ENCODE data around the gene BORCS5.

Gene BORCS5

DNA sequence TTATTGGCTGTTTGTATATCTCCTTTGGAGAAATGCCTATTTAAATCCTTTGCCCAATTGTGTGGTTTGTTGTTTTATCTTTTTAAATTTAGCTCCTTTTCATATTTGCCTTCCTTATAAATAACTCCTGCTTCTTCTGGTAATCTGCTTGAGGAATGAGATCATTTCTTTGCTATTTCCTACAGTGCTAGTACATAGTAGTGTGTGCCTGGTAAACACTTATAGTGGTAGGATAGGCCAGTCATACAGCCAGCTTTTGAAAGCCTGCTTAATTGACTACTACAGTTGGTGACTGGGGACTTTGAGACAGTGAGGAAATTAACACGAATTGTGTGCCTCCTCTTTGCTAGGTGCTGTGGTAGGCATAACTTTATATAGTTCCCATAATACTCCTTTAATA, 68.7 kb downstream of the BORCS5 start:
- Histone ChIP-seq H3K4me3 (ENCODE audit: low read length) (no peak overlapping the region), H3K4me2 (ENCODE audit: low read length) (no peak overlapping the region), H3K27me3 (ENCODE audit: control insufficient read depth, low read length) (no peaks in the 10 kb centered on the region), H3K79me2 (ENCODE audit: control insufficient read depth, low read length) (no peaks in the 10 kb centered on the region), H3F3A (ENCODE audit: control insufficient read depth, insufficient read depth) (no peaks in the 10 kb centered on the region), H3K4me1 (ENCODE audit: control insufficient read depth, low read length) (no peaks in the 10 kb centered on the region), H3K27ac (ENCODE audit: low read depth, low read length) (no peak overlapping the region), H3K9me3 (ENCODE audit: control insufficient read depth, insufficient read depth, low read length) (no peaks in the 10 kb centered on the region), H4K20me1 (ENCODE audit: control insufficient read depth, insufficient read depth, low read depth, low read length) (no peaks in the 10 kb centered on the region), H3K9me2 (replicated peaks; ENCODE audit: control insufficient read depth, low read length) (no peaks in the 10 kb centered on the region), H3K36me3 (ENCODE audit: control insufficient read depth, low read length) (no peaks in the 10 kb centered on the region)
- no peak for TF ChIP-seq EZH2phosphoT487 (IDR thresholded peaks at IDR 0.05; ENCODE audit: borderline replicate concordance, low read length)
- no peak for TF ChIP-seq CTCF (IDR thresholded peaks at IDR 0.05; ENCODE audit: low read depth, low read length, poor library complexity, severe bottlenecking)

GRCh38 chr12:12427568-12427967, 70.7 kb downstream of the BORCS5 start:
- TF ChIP-seq CTCF (IDR thresholded peaks at IDR 0.05; ENCODE audit: low read depth, low read length, poor library complexity, severe bottlenecking): no peak
- no peak for TF ChIP-seq EZH2phosphoT487 (IDR thresholded peaks at IDR 0.05; ENCODE audit: borderline replicate concordance, low read length)
- Histone ChIP-seq H3K4me1 (ENCODE audit: control insufficient read depth, low read length) (no peaks in the 10 kb centered on the region), H3K4me3 (ENCODE audit: low read length) (no peak overlapping the region), H3F3A (ENCODE audit: control insufficient read depth, insufficient read depth) (no peaks in the 10 kb centered on the region), H3K4me2 (ENCODE audit: low read length) (no peak overlapping the region), H3K36me3 (ENCODE audit: control insufficient read depth, low read length) (no peaks in the 10 kb centered on the region), H3K9me3 (ENCODE audit: control insufficient read depth, insufficient read depth, low read length) (no peaks in the 10 kb centered on the region), H3K27me3 (ENCODE audit: control insufficient read depth, low read length) (no peaks in the 10 kb centered on the region), H3K27ac (ENCODE audit: low read depth, low read length) (no peak overlapping the region), H3K79me2 (ENCODE audit: control insufficient read depth, low read length) (no peaks in the 10 kb centered on the region), H4K20me1 (ENCODE audit: control insufficient read depth, insufficient read depth, low read depth, low read length) (no peaks in the 10 kb centered on the region), H3K9me2 (replicated peaks; ENCODE audit: control insufficient read depth, low read length) (no peaks in the 10 kb centered on the region)

DNA sequence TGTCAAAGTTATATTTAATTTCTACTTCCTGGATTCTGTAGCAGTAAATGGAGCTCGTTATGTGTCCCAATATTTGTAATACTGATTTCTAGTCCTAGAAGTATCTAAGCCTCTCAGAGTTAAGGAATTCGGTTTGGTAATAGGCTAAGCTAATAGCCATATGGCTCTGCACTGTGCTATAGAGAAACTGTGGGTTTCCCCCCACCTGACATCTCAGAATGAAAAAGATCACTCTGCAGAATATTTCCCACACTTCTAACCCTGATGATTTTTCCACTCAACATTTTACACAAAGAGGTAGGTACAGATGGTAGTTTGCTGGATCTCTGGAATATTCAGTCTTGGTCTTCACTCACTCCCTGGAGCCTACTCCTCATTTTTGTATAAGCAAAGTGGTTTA, 71.2 kb downstream of the BORCS5 start:
- Histone ChIP-seq H3K9me2 (replicated peaks; ENCODE audit: control insufficient read depth, low read length) (no peaks in the 10 kb centered on the region), H3K9me3 (ENCODE audit: control insufficient read depth, insufficient read depth, low read length) (no peaks in the 10 kb centered on the region), H3K4me1 (ENCODE audit: control insufficient read depth, low read length) (no peaks in the 10 kb centered on the region), H3K4me3 (ENCODE audit: low read length) (no peak overlapping the region), H3K4me2 (ENCODE audit: low read length) (no peak overlapping the region), H3K27ac (ENCODE audit: low read depth, low read length) (no peak overlapping the region), H3F3A (ENCODE audit: control insufficient read depth, insufficient read depth) (no peaks in the 10 kb centered on the region), H3K27me3 (ENCODE audit: control insufficient read depth, low read length) (no peaks in the 10 kb centered on the region), H4K20me1 (ENCODE audit: control insufficient read depth, insufficient read depth, low read depth, low read length) (no peaks in the 10 kb centered on the region), H3K79me2 (ENCODE audit: control insufficient read depth, low read length) (no peaks in the 10 kb centered on the region), H3K36me3 (ENCODE audit: control insufficient read depth, low read length) (no peaks in the 10 kb centered on the region)
- TF ChIP-seq CTCF (IDR thresholded peaks at IDR 0.05; ENCODE audit: low read depth, low read length, poor library complexity, severe bottlenecking) (no peak), EZH2phosphoT487 (IDR thresholded peaks at IDR 0.05; ENCODE audit: borderline replicate concordance, low read length) (no peak)
